Hepatic stellate cell (primary cell): ENCODE measurements around the gene UPF1.
A peak's percentile ranks its signal among the peaks of the same experiment; 100 is the strongest.
"Not testable (repeated sequence)": the region's sequence is repeated elsewhere in the genome, so short reads cannot be mapped to it uniquely, and the experiment has no call there.

Experiments
- DNase-seq: peaks from one replicate; pipeline ENCODE4 v3.0.0; 2011; ENCODE audit warnings: low spot score

UPF1 gene

GRCh38 chr19:18799389-18799970, 32.3 kb upstream of the UPF1 start:
- DNase-seq = no peak

GRCh38 chr19:18800079-18800478, 31.7 kb upstream of the UPF1 start:
- DNase-seq = no peak

- DNase-seq = no peak
Measured at GRCh38 chr19:18800636-18801035, 31.1 kb upstream of the UPF1 start.

GRCh38 chr19:18802354-18802753, 29.4 kb upstream of the UPF1 start:
- DNase-seq = peak; percentile 3

GRCh38 chr19:18803550-18804138, 28.1 kb upstream of the UPF1 start:
- DNase-seq = no peak

GRCh38 chr19:18804139-18804601, 27.6 kb upstream of the UPF1 start:
- no peak for DNase-seq

- DNase-seq = no peak
Measured at GRCh38 chr19:18804643-18805042, 27.1 kb upstream of the UPF1 start.

GRCh38 chr19:18807861-18808331, 23.9 kb upstream of the UPF1 start:
- DNase-seq = no peak

- DNase-seq = peak; percentile 63
Measured at GRCh38 chr19:18809149-18809868, 22.4 kb upstream of the UPF1 start.

GRCh38 chr19:18811638-18812037, 20.1 kb upstream of the UPF1 start:
- DNase-seq = not testable (repeated sequence)

GRCh38 chr19:18814063-18814462, 17.7 kb upstream of the UPF1 start:
- no peak for DNase-seq

GRCh38 chr19:18815673-18816072, 16.1 kb upstream of the UPF1 start:
- no peak for DNase-seq

- DNase-seq = not testable (repeated sequence)
Measured at GRCh38 chr19:18816645-18817044, 15.1 kb upstream of the UPF1 start.

- DNase-seq = no peak
Measured at GRCh38 chr19:18817574-18817973, 14.2 kb upstream of the UPF1 start.

- DNase-seq = no peak
Measured at GRCh38 chr19:18828786-18829185, 3.0 kb upstream of the UPF1 start.

GRCh38 chr19:18830488-18830887, 1.3 kb upstream of the UPF1 start:
- DNase-seq = no peak

- peak; percentile 53 for DNase-seq
Measured at GRCh38 chr19:18832306-18833140, 764 bp downstream of the UPF1 start.

GRCh38 chr19:18833141-18833476, 1.4 kb downstream of the UPF1 start:
- DNase-seq = no peak

GRCh38 chr19:18833849-18834643, 2.3 kb downstream of the UPF1 start:
- no peak for DNase-seq

GRCh38 chr19:18834644-18834984, 2.9 kb downstream of the UPF1 start:
- no peak for DNase-seq

- DNase-seq = peak; percentile 69
Measured at GRCh38 chr19:18839465-18840287, 7.9 kb downstream of the UPF1 start.
